Measurements from ENCODE around the gene ZBTB21. TPM values are rescaled to one million over a fixed set of nuclear protein-coding genes. Genes with fewer than 3 reads are reported as not detected.
"Not testable (repeated sequence)": the region's sequence is repeated elsewhere in the genome, so short reads cannot be mapped to it uniquely, and the experiment has no call there.

Gene ZBTB21
- polyA plus RNA-seq, 12 donors = 4.5 to 10.4 (median 6.6) TPM; not detected in 1

- no peak for DNase-seq
Observed at GRCh38 chr21:41954654-41955499, 55.3 kb downstream of the ZBTB21 start.

DNA sequence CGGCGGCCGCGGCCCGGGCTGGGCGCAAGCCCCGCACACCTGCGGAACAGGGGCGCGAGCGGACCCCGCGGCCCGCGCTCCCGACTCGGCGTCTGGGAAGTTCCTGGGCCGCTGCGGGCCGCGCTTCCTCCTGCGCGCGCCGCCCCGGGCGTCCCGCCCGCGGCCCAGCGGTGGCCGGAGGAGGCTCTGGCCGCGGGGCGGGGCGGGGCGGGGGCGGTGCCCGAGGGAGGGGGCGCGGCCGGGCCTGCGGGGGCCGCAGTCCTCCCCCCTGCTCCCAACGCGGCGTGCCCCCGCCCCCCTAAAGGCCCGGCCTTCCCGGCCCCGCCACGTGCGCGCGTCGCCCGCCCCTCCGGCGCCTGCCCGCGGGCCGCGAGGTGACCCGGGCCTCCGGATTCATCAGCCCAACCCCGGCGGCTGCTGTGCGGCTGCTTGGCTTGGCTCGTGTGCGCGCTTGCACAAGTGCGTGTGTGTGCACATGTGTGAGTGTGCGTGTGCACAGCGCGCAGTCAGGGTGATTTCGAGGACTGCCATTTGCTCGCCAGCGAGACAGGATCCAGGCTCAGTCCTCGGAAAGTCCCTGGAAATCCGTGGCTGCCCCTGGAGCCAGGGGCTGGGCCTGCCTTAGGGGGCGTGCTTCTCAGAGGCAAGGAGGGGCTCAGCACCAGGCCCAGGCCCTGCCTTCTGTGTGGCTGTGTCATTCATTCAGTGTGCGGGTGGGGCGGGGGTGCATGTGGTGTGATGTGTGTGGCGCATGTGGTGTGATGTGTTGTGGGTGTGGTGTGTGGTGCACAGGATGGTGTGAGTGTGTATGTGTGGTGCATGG lies 56.1 kb downstream of the ZBTB21 start, which contains the start of gene C2CD2:
Gene C2CD2 (minus strand): TSS at position 188 of the 823 bp plus-strand sequence. CDS start 370 bp downstream, outside the sequence.
- peak; percentile 69 for DNase-seq

GRCh38 chr21:41953249-41953830 lies 56.8 kb downstream of the ZBTB21 start:
- DNase-seq = no peak

GRCh38 chr21:41952568-41953248 lies 57.5 kb downstream of the ZBTB21 start:
- DNase-seq = no peak

- DNase-seq = no peak
Observed at GRCh38 chr21:41951876-41952567, 58.1 kb downstream of the ZBTB21 start.

DNA sequence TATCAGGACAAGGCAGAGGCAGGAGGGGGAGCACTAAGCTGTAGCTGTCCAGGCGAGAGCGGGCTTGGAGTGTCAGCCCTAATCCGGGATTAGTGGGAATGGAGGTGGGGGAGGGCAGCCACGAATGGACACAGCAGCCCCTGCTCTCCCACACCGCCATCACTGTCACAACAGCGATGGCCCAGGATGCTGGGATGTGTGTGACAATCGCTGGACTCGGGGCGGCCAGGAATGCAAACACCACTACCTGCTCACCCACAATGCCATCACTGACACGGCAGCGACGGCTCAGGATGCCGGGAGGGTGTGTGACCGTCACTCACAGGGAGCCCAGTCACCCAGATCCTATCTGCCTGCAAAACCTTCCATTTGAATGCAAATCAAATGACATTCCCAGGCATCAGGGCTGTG lies 59.2 kb downstream of the ZBTB21 start:
- no peak for DNase-seq

DNA sequence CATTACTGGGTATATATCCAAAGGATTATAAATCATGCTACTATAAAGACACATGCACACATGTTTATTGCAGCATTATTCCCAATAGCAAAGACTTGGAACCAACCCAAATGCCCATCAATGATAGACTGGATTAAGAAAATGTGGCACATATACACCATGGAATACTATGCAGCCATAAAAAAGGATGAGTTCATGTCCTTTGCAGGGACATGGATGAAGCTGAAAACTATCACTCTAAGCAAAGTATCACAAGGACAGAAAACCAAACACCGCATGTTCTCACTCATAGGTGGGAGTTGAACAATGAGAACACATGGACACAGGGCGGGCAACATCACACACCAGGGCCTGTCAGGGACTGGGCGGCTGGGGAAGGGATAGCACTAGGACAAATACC lies 60.5 kb downstream of the ZBTB21 start:
- not testable (repeated sequence) for DNase-seq

GRCh38 chr21:41948901-41949300 lies 61.3 kb downstream of the ZBTB21 start:
- no peak for DNase-seq

DNA sequence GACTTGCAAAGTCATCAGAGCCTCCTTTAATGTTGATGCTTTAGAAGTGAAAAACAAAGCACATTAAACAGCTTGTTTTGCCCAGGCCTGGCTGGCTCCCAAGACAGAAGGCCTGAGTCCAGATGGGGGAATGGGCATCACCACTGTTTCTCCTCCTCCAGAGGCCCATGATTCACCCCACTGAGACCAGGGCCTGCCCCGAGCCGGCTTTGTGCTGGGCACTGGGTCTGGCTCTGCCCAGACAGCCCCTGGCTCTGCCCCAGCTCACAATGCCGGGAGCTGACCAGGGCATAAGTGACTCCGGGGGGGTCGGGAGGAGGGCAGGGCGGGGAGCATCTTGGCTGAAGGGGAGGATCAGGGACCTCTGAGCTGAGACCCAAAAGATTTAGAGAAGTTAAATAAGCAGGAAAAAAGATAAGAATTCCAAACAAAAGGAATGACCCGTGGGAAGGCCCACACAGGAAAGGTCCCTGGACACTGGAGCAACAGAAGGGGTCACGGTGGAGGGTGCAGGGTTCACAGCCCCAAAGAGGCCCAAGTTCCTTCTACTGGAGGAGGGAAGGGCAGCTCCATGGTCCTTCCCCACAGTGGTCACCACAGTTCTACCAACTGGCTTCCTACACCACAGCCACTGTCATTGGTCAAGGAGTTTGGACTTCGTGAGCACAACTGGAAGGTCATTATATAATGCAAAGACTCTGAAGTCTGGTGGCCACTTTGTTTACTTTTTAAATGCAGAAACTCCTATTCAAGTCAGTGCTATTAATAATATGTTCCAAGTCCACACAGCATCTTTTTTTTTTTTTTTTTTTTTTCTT lies 61.9 kb downstream of the ZBTB21 start:
- no peak for DNase-seq

- no peak for DNase-seq
Observed at GRCh38 chr21:41945982-41946381, 64.2 kb downstream of the ZBTB21 start.

- no peak for DNase-seq
Observed at GRCh38 chr21:41943851-41944250, 66.3 kb downstream of the ZBTB21 start.

DNA sequence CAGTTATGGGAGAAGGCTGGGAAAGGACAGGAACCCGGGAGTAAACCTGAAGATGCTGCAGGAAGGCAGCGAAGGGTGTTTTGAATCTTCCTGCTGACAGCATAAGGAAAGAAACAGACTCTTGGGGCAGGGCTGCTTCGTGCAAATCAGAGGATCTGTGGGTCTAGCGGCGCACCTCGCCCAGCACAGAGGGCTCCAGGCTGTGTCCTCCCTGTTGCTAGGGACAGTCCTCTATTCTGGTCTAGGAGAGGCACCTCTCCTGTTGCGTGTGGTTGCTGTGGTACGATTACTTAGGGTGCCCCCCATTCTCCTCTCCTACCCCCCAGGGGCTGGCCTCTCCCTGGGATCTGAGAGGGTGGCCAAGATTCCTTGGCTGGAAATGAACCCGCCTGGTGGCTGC lies 67.7 kb downstream of the ZBTB21 start:
- DNase-seq = no peak

DNA sequence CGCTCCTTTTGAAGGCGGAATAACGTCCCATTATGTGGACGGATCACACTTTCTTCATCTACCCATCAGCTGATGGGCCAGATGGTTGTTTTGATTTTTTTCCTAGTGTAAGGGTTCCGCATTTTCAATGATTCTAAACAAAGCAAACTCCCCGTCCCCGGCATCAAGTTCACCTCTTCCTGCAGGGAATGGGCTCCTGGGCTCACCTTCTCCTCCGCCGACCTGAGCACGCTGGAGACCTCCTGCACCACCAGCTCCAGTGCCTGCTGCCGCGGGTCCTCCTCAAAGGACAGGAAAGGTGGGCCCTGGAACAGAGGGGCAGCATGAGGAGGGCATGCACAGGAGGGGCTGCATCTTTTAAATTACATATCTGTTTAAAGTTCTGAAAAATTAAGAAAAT lies 68.2 kb downstream of the ZBTB21 start:
- DNase-seq = no peak

DNA sequence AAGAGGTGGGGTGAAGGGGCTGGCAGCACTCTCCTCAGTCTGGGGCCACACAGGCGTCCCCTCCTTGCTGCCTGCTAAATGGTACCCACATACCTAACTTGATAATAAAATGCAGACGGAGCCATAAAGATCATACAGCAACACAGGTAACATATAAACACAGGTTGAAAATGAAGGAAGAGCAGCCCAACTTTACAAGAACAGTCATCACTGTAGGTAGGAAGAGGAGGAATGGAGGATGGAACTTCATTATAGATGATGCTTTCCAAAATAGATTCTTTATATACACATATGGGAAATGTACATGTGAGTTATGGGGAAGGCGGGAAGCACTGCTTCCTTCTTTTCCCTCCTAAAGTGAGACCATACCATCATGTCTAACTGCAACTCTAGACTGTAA lies 69.7 kb downstream of the ZBTB21 start:
- DNase-seq = no peak

DNA sequence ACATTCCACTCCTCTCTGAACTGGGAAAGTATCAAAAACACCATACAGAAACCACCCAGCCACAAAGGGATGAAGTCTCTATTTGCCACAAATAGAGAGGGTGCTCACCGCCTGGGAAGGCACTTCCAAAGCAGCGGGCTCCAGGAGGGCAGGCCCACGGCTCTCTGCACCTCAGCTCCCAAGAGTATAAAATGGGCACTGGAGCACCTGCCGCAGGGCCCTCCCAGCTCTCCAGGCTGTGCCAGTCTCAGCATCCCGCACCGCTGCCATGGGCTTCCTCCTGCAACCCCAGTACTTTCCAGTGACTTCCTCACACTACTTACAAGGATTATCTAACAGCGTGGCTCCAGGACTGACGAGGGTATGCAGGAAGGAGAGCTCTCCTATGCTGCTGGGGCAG lies 70.8 kb downstream of the ZBTB21 start:
- no peak for DNase-seq

Other genes starting within 250 kb of the ZBTB21 start
- 1 to 10 TPM in 3 of 12 donors, under 1 TPM in 7, not detected in 2; 0.23 to 7.6 (median 0.35) TPM for gene RIPK4, start 243.3 kb downstream of the ZBTB21 start, polyA plus RNA-seq (ENCODE audit: insufficient read length in 12 of 12)
- 1 to 10 TPM in 11 of 12 donors, not detected in 1; 3.7 to 5.8 (median 4.5) TPM for gene PRDM15, start 131.0 kb downstream of the ZBTB21 start, polyA plus RNA-seq (ENCODE audit: insufficient read length in 12 of 12)
- gene C2CD2, start 56.3 kb downstream of the ZBTB21 start, polyA plus RNA-seq (ENCODE audit: insufficient read length in 12 of 12) = 10 to 100 TPM in 3 of 12 donors, 1 to 10 TPM in 8, not detected in 1; 5.9 to 16.9 (median 9.1) TPM
- gene UMODL1, start 61.0 kb upstream of the ZBTB21 start, polyA plus RNA-seq (ENCODE audit: insufficient read length in 12 of 12) = under 1 TPM in 1 of 12 donors, not detected in 11; 0.12 TPM
- 1 to 10 TPM in 11 of 12 donors, not detected in 1; 4.5 to 9.3 (median 6.8) TPM for gene ABCG1, start 208.8 kb upstream of the ZBTB21 start, polyA plus RNA-seq (ENCODE audit: insufficient read length in 12 of 12)

Measured in muscle of arm (tissue), 12 donors.